SW 1271 (cell line): ENCODE data around the gene MINDY4.

ENCODE experiments used
- DNase-seq, 2 experiments: peaks; one replicate each; lab custom pipeline; 2025; lab: John Stamatoyannopoulos, UW

MINDY4 gene

GRCh38 chr7:30917216-30917893 is 146.1 kb downstream of the MINDY4 start:
- no peak for DNase-seq

- DNase-seq: no peak
These were observed 147.5 kb downstream of the MINDY4 start for GRCh38 chr7:30918676-30919075.

- DNase-seq: no peak
These were observed 148.9 kb downstream of the MINDY4 start for GRCh38 chr7:30920021-30920583.

GRCh38 chr7:30920584-30921539 is 149.6 kb downstream of the MINDY4 start:
- DNase-seq: no peak

GRCh38 chr7:30921540-30922401 is 150.6 kb downstream of the MINDY4 start:
- DNase-seq: no peak

GRCh38 chr7:30922596-30922995 is 151.4 kb downstream of the MINDY4 start:
- DNase-seq: no peak

GRCh38 chr7:30923009-30923773 is 152.0 kb downstream of the MINDY4 start:
- DNase-seq: no peak

GRCh38 chr7:30923774-30924413 is 152.7 kb downstream of the MINDY4 start:
- no peak for DNase-seq

GRCh38 chr7:30924624-30925023 is 153.4 kb downstream of the MINDY4 start:
- no peak for DNase-seq

GRCh38 chr7:30925117-30925516 is 153.9 kb downstream of the MINDY4 start:
- DNase-seq: no peak

- DNase-seq: no peak
These were observed 154.7 kb downstream of the MINDY4 start for GRCh38 chr7:30925913-30926312.

- DNase-seq: no peak
These were observed 155.1 kb downstream of the MINDY4 start for GRCh38 chr7:30926313-30926712.

GRCh38 chr7:30927040-30927439 is 155.8 kb downstream of the MINDY4 start:
- no peak for DNase-seq

GRCh38 chr7:30927559-30927958 is 156.3 kb downstream of the MINDY4 start:
- no peak for DNase-seq

GRCh38 chr7:30928254-30928872 is 157.1 kb downstream of the MINDY4 start:
- DNase-seq: no peak

- DNase-seq: no peak
These were observed 158.5 kb downstream of the MINDY4 start for GRCh38 chr7:30929686-30930085.

GRCh38 chr7:30930621-30931020 is 159.4 kb downstream of the MINDY4 start:
- DNase-seq: no peak

GRCh38 chr7:30931161-30931928 is 160.1 kb downstream of the MINDY4 start:
- no peak for DNase-seq

GRCh38 chr7:30931929-30932540 is 160.8 kb downstream of the MINDY4 start:
- DNase-seq: no peak
